GM10266 (cell line): ENCODE data around the gene SERINC3.

Experiments used
- DNase-seq: peaks from one replicate; pipeline ENCODE4 v3.0.0; 2012; ENCODE audit errors: extremely low spot score
- CTCF ChIP-seq: IDR thresholded peaks from 2 replicates; pipeline ENCODE4 v1.5.1; 2012; ENCODE audit warnings: mild to moderate bottlenecking, low read depth; ENCODE audit not compliant: control insufficient read depth, insufficient read depth; ENCODE audit errors: missing control alignments

Gene SERINC3

GRCh38 chr20:44544263-44544662, 22.4 kb upstream of the SERINC3 start:
- no peak for DNase-seq
- TF ChIP-seq CTCF: no peak

DNA sequence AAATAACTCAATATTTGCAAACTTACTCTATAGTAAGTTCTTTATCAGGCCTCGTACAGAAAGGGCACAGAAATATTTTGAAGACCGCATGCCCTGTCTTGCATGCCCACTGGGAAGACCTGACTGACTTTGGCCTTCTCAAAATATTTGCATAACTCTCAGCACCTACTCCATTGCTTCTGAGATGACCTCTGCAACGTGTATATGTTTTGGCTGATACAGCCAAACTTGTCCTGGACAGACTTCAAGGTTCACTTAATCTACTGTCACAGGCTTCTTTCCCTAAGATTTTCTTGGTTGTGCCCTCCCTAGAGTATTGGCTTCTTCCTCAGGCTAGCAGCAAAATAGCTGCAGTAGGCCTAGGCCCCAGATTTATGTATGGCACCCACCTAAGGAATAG, 21.5 kb upstream of the SERINC3 start:
- DNase-seq: no peak
- TF ChIP-seq CTCF: no peak

- no peak for DNase-seq
- no peak for TF ChIP-seq CTCF
These were observed 21.0 kb upstream of the SERINC3 start for GRCh38 chr20:44542890-44543289.

DNA sequence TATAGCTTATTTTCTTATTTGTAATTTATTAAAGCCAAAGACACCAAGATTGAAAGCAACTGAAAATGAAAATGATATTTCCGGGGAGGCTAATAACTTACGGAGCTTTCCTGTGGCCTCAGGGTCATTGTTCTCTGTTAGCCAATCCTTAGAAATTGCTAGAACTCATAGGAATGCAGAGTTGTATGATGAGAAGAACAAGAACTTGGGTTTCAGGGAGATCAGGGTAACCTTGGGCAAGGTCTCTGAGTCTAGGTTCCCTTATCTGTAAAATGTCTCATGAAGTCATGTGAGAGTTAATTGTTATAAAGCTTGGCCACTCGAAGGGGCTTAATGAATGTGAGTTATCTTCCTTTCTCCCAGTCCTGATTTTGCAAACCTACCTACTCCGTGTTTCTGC, 20.1 kb upstream of the SERINC3 start:
- no peak for DNase-seq
- no peak for TF ChIP-seq CTCF

DNA sequence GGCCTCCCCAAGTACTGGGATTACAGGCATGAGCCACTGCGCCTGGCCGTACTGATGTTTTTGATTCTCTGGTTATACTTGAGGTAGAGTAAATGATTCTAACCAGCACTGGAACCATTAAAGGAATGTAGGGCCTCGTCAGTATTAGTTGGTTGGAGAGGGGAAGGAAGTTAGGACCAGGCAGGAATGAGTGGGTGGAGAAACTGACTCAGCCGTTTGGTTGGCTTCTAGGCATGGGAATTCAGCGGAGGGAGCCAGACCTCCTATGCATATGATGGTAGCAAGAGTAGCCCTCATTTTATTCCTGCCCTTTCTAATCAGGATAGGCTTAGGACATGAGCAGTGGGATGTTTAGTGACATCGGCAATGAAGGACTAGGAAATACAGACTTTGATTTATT, 19.0 kb upstream of the SERINC3 start:
- DNase-seq: no peak
- TF ChIP-seq CTCF: no peak

DNA sequence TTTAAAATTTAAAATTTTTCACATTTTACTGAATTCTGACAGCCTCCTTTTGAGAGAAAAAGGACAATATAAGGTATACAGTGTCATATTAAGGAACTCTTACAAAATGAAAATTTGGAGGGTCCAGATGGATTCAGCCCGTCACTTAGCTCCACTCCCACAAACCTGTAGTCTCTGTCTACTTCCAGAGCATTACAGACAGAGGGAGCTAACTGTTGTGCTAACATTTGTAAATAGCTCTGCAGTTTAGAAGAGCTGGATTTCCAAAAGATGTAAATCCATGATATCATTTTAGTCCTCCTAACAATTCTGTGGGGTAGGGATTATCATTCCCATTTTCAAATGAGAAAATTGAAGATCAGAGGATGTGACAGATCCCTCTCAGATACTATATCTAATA, 16.1 kb upstream of the SERINC3 start:
- no peak for TF ChIP-seq CTCF
- DNase-seq: no peak

- no peak for DNase-seq
- TF ChIP-seq CTCF: no peak
These were observed 14.3 kb upstream of the SERINC3 start for GRCh38 chr20:44536175-44536574.
